ENCODE results near the gene TUBAL3. TPM values are rescaled to one million over a fixed set of nuclear protein-coding genes. Genes with fewer than 3 reads are reported as not detected.

Gene TUBAL3
- total and polyA plus RNA-seq, 4 donors, result 0.75 TPM; not detected in 3

DNA sequence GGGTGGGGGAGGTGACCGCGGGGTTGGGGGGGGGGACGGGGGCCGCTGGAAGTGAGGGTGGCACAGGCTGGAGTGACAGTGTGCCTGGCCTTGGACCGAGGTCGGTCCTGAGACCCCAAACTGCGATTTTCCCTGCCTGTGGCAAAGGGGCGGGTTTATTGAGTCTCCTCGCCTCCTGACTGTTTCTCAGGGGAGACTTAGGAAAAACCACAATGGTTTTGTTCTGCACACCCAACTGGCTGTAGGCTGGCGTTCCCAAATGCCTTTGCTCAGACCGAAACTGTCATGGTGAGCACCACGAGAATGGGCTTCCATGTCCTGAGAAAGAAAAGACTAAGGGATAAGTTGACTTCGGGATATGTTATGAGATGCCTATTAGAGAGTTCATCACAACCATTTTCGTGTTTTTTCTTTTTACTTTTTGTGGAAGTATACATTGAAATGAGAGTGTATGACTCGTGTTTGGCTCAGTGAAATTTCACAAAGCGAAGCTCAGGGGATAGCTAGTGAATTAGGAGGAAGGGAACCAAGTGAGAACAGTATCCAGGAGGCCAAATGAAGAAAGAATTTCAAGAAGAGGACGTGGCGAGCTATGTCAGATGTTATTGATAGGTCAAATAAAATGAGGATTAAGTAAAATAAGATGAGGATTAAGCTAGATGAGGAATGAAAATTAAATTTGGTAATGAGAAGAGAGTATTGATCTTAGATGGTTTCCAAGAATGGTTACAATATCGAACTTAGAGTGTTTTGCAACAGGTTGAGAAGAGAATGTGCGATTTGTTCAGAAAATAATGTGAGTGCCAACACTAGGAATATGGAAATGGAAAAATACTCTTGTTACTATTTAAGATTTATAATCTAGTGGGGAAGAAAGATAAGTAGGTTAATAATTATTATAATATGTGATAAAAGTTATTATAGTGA lies 8.6 kb upstream of the TUBAL3 start:
- H3K4me3 ChIP-seq (ENCODE audit: low read depth in 1 of 3, low read length in 3 of 3), result peak overlapping the region; percentile 67 to 85 (median 70)
- peaks cover 0 to 3% (median 0%) of the 10 kb centered on the region in 4 donors for H3K9me3 ChIP-seq (ENCODE audit: control insufficient read depth in 4 of 4, low read length in 3 of 4)
- H3K36me3 ChIP-seq (ENCODE audit: control insufficient read depth in 4 of 4, insufficient read depth in 3 of 4, low read depth in 1 of 4, low read length in 3 of 4), result no peaks in the 10 kb centered on the region
- peak overlapping the region; percentile 70 to 81 for H3K27ac ChIP-seq (ENCODE audit: low read depth in 1 of 2, low read length in 2 of 2)
- H3K27me3 ChIP-seq (ENCODE audit: control insufficient read depth in 4 of 4, insufficient read depth in 4 of 4, low read length in 3 of 4), result no peaks in the 10 kb centered on the region
- TF ChIP-seq SP1 (IDR thresholded peaks at IDR 0.05) (no peak), RAD21 (IDR thresholded peaks at IDR 0.05) (no peak), EGR1 (IDR thresholded peaks at IDR 0.05; ENCODE audit: low read depth in 2 of 2) (no peak), NR2F2 (IDR thresholded peaks at IDR 0.05) (no peak), RXRA (IDR thresholded peaks at IDR 0.05) (peak in 1 of 2 donors; percentile 6), HNF4G (IDR thresholded peaks at IDR 0.05) (no peak), YY1 (IDR thresholded peaks at IDR 0.05) (peak; percentile 76), FOXA1 (IDR thresholded peaks at IDR 0.05) (no peak), HNF4A (conservative IDR thresholded peaks at IDR 0.05) (peak in 1 of 2 donors; percentile 7)
- TF ChIP-seq, protein P1, sequence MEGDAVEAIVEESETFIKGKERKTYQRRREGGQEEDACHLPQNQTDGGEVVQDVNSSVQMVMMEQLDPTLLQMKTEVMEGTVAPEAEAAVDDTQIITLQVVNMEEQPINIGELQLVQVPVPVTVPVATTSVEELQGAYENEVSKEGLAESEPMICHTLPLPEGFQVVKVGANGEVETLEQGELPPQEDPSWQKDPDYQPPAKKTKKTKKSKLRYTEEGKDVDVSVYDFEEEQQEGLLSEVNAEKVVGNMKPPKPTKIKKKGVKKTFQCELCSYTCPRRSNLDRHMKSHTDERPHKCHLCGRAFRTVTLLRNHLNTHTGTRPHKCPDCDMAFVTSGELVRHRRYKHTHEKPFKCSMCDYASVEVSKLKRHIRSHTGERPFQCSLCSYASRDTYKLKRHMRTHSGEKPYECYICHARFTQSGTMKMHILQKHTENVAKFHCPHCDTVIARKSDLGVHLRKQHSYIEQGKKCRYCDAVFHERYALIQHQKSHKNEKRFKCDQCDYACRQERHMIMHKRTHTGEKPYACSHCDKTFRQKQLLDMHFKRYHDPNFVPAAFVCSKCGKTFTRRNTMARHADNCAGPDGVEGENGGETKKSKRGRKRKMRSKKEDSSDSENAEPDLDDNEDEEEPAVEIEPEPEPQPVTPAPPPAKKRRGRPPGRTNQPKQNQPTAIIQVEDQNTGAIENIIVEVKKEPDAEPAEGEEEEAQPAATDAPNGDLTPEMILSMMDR (IDR thresholded peaks at IDR 0.05; ENCODE audit: low read depth, low read length, missing input control), result no peak
- TF ChIP-seq, protein P2, sequence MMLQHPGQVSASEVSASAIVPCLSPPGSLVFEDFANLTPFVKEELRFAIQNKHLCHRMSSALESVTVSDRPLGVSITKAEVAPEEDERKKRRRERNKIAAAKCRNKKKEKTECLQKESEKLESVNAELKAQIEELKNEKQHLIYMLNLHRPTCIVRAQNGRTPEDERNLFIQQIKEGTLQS (IDR thresholded peaks at IDR 0.05), result no peak
- peaks cover 2 to 15% (median 10%) of the 10 kb centered on the region in 4 donors for H3K4me1 ChIP-seq (ENCODE audit: control insufficient read depth in 4 of 4, insufficient read depth in 4 of 4, low read length in 3 of 4)
- H3K9ac ChIP-seq (ENCODE audit: low read depth in 1 of 2, low read length in 2 of 2), result peak overlapping the region; percentile 30 to 40
- WGBS, result 10% methylated on average over 20 of the region's 20 CpGs
- DNase-seq (ENCODE audit: low spot score), result no peak

DNA sequence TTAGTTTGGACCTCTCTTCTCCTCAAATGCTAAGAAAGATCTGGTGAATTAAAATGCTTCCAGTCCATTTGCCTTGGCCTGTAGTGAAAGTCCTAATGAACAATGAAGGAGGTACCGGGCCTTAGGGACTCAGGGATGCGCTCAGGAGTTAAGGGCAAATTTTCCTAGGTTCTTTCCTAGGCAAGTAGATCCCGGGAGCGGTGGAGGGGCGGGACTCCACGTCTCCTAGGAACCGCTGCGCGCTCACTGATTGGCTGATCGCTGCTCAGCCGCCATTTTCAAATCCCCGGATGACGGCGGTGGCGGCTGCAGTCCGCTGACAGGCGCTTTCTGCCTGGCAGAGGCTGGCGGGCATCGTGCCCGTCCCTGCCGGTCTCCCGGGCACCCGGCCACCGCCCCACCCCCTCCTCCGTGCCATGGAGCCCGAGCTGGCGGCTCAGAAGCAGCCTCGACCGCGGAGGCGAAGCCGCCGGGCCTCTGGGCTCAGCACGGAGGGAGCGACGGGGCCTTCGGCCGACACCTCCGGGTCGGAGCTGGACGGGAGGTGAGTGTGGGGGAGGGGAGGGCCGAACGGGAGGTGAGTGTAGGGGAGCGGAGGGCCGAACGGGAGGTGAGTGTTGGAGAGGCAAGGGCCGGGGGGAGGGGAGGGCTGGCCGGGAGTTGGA lies 7.8 kb upstream of the TUBAL3 start, which contains the start of gene NET1:
NET1 (plus strand) TSS at position 281 of the 665 bp plus-strand sequence; CDS start at position 417, 136 bp downstream.
- peak in 1 of 2 donors; percentile 2 for TF ChIP-seq HNF4A (conservative IDR thresholded peaks at IDR 0.05)
- TF ChIP-seq FOXA1 (IDR thresholded peaks at IDR 0.05), result no peak
- TF ChIP-seq SP1 (IDR thresholded peaks at IDR 0.05), result peak; percentile 59
- no peak for TF ChIP-seq TAF1 (conservative IDR thresholded peaks at IDR 0.05)
- TF ChIP-seq RAD21 (IDR thresholded peaks at IDR 0.05), result peak in 1 of 2 donors; percentile 12
- peak; percentile 96 for TF ChIP-seq YY1 (IDR thresholded peaks at IDR 0.05)
- no peak for TF ChIP-seq RXRA (IDR thresholded peaks at IDR 0.05)
- H3K9ac ChIP-seq (ENCODE audit: low read depth in 1 of 2, low read length in 2 of 2), result peak within 1 kb of the TSS; percentile 30 to 40
- no peaks in the 10 kb centered on the region for H3K27me3 ChIP-seq (ENCODE audit: control insufficient read depth in 4 of 4, insufficient read depth in 4 of 4, low read length in 3 of 4)
- peak; percentile 92 for DNase-seq (ENCODE audit: low spot score)
- peaks cover 2 to 15% (median 10%) of the 10 kb centered on the region in 4 donors for H3K4me1 ChIP-seq (ENCODE audit: control insufficient read depth in 4 of 4, insufficient read depth in 4 of 4, low read length in 3 of 4)
- under 1% methylated on average over 48 of the region's 48 CpGs for WGBS
- peak within 1 kb of the TSS; percentile 67 to 85 (median 70) for H3K4me3 ChIP-seq (ENCODE audit: low read depth in 1 of 3, low read length in 3 of 3)
- H3K27ac ChIP-seq (ENCODE audit: low read depth in 1 of 2, low read length in 2 of 2), result peak within 1 kb of the TSS; percentile 70 to 81
- H3K36me3 ChIP-seq (ENCODE audit: control insufficient read depth in 4 of 4, insufficient read depth in 3 of 4, low read depth in 1 of 4, low read length in 3 of 4), result no peaks in the 10 kb centered on the region
- H3K9me3 ChIP-seq (ENCODE audit: control insufficient read depth in 4 of 4, low read length in 3 of 4), result peaks cover 0 to 3% (median 0%) of the 10 kb centered on the region in 4 donors

DNA sequence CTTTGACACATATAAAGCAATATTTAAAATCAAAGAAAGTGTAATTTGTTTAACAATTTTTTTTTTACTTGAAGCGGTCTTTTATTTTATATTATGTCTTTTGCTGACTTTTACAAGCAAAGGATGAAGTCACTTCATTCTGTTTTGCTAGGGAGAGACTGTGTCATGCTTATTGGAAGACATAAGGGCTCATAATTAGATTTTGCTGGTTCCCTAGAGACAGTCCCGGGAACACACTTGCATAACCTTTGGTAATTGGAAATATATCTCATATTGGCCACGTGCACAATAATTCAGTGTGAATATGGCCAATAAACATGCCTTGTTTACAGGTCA lies 7.3 kb upstream of the TUBAL3 start:
- peak overlapping the region in 1 of 2 donors; percentile 70 for H3K27ac ChIP-seq (ENCODE audit: low read depth in 1 of 2, low read length in 2 of 2)
- WGBS, result 36% methylated on average over 3 of the region's 3 CpGs

More for the DNA sequence above, 7.3 kb upstream of the TUBAL3 start:
- H3K36me3 ChIP-seq (ENCODE audit: control insufficient read depth in 4 of 4, insufficient read depth in 3 of 4, low read depth in 1 of 4, low read length in 3 of 4), result no peaks in the 10 kb centered on the region
- peaks cover 0 to 3% (median 0%) of the 10 kb centered on the region in 4 donors for H3K9me3 ChIP-seq (ENCODE audit: control insufficient read depth in 4 of 4, low read length in 3 of 4)
- no peaks in the 10 kb centered on the region for H3K27me3 ChIP-seq (ENCODE audit: control insufficient read depth in 4 of 4, insufficient read depth in 4 of 4, low read length in 3 of 4)
- TF ChIP-seq EGR1 (IDR thresholded peaks at IDR 0.05; ENCODE audit: low read depth in 2 of 2), result no peak
- TF ChIP-seq YY1 (IDR thresholded peaks at IDR 0.05), result no peak
- TF ChIP-seq, protein P1 (IDR thresholded peaks at IDR 0.05; ENCODE audit: low read depth, low read length, missing input control), result no peak
- TF ChIP-seq, protein P3, sequence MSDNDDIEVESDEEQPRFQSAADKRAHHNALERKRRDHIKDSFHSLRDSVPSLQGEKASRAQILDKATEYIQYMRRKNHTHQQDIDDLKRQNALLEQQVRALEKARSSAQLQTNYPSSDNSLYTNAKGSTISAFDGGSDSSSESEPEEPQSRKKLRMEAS (IDR thresholded peaks at IDR 0.05), result no peak
- no peak for TF ChIP-seq HNF4G (IDR thresholded peaks at IDR 0.05)
- no peak for TF ChIP-seq FOXA2 (IDR thresholded peaks at IDR 0.05)
- TF ChIP-seq SP1 (IDR thresholded peaks at IDR 0.05), result no peak
- TF ChIP-seq, protein P2 (IDR thresholded peaks at IDR 0.05), result no peak
- no peak for TF ChIP-seq NR2F2 (IDR thresholded peaks at IDR 0.05)
- TF ChIP-seq HNF4A (conservative IDR thresholded peaks at IDR 0.05), result no peak
- TF ChIP-seq GABPA (IDR thresholded peaks at IDR 0.05 in 1 of 2, conservative IDR thresholded peaks at IDR 0.05 in 1 of 2), result no peak
- TF ChIP-seq, protein P4, sequence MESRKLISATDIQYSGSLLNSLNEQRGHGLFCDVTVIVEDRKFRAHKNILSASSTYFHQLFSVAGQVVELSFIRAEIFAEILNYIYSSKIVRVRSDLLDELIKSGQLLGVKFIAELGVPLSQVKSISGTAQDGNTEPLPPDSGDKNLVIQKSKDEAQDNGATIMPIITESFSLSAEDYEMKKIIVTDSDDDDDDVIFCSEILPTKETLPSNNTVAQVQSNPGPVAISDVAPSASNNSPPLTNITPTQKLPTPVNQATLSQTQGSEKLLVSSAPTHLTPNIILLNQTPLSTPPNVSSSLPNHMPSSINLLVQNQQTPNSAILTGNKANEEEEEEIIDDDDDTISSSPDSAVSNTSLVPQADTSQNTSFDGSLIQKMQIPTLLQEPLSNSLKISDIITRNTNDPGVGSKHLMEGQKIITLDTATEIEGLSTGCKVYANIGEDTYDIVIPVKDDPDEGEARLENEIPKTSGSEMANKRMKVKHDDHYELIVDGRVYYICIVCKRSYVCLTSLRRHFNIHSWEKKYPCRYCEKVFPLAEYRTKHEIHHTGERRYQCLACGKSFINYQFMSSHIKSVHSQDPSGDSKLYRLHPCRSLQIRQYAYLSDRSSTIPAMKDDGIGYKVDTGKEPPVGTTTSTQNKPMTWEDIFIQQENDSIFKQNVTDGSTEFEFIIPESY (IDR thresholded peaks at IDR 0.05), result no peak
- no peak for TF ChIP-seq FOXA1 (IDR thresholded peaks at IDR 0.05)
- peaks cover 2 to 15% (median 10%) of the 10 kb centered on the region in 4 donors for H3K4me1 ChIP-seq (ENCODE audit: control insufficient read depth in 4 of 4, insufficient read depth in 4 of 4, low read length in 3 of 4)
- H3K9ac ChIP-seq (ENCODE audit: low read depth in 1 of 2, low read length in 2 of 2), result peak overlapping the region in 1 of 2 donors; percentile 1
- peak overlapping the region in 1 of 3 donors; percentile 67 for H3K4me3 ChIP-seq (ENCODE audit: low read depth in 1 of 3, low read length in 3 of 3)
- DNase-seq (ENCODE audit: low spot score), result no peak
